Measurements from ENCODE around the gene ABHD1.
A peak's percentile ranks its signal among the peaks of the same experiment; 100 is the strongest.
"Not testable (repeated sequence)": the region's sequence is repeated elsewhere in the genome, so short reads cannot be mapped to it uniquely, and the experiment has no call there.

ABHD1 gene

DNA sequence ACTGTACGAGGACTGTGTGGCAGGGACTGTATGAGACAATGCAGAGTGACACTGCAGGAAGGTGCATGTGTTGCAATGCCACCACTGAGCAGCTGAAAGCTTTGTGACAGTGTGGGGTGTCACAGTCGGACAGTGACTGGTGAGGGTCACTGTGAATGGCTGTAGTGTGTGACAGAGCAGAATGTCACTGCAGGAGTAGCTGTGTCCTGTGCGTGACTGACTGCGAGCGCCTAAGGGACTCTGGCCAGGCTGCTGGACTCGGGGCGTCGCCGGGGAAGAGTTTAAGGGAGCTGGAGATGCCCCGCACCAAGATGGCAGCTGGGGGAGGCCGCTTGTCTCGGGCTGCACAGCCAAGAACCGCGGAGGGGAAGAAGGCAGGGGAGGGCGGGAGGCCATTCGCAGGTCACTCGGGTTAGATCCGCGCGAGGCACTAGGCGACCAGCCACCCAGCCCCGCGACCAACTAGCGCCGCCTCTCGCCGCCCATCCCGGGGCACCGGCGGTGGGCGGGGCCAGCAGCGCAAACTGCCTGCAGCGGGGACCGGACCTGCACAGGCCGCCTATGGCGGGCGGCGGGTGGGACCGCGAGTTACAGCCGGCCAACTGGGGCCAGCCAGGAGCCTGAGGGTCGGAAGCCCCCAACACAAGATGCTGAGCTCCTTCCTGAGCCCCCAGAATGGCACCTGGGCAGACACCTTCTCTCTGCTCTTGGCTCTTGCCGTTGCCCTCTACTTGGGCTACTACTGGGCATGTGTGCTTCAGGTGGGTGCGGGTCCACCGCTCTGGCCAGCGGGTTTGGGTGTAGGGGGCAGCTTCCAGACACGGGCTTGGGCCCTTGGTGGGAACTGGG lies at the start of gene ABHD1:
ABHD1 (plus strand) TSS at position 514 of the 849 bp plus-strand sequence; CDS start at position 648, 134 bp downstream.
- DNase-seq (ENCODE audit: low spot score), result peak; percentile 61

DNA sequence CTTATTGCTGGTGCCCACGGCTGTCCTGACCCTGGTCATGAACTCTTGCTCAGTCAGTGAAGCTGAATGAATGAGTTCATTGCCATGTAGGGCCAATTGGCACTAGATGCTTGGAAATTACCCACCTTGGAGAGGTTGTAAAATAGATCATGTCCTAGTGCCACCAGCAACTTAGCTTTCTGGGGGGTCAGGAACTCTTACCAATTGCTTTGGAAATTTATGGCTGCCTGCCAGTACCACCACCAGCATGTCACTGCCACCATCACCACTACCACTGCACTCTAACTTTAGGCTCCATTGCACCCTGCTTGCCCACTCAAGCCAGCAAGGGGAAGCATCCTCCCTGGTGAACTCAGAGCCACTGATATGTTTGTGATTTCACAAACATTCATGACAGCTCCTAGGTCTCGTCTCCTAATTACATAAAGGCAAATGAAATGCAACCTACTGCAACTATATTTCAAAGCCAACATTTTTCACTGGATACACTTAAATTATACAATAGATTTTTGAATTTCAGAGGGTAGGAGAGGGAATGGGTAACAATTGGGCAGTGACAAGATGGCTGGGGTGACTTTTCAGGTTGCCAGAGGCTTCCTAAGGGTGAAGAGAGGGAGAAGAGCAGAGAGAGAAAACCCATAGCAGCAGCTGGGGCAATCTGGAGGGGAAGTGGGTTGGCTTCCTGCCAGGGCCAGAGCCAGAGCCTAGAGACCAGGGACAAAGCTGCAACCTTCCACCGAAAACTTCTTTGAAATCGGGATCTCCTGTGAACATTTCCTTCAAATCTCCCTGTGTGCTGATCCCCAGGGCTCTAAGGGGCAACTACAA lies 48.7 kb upstream of the ABHD1 start:
- DNase-seq (ENCODE audit: low spot score), result peak; percentile 41

DNA sequence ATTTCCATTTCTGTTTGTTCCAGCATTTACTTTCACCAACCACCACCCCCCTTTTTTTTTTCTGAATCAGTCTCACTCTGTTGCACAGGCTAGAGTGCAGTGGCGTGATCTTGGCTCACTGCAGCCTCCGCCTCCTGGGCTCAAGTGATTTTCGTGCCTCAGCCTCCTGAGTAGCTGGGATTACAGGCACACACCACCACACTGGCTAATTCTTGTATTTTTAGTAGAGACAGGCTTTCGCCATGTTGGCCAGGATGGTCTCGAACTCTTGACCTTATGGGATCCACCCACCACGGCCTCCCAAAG lies 48.1 kb upstream of the ABHD1 start:
- DNase-seq (ENCODE audit: low spot score), result not testable (repeated sequence)

DNA sequence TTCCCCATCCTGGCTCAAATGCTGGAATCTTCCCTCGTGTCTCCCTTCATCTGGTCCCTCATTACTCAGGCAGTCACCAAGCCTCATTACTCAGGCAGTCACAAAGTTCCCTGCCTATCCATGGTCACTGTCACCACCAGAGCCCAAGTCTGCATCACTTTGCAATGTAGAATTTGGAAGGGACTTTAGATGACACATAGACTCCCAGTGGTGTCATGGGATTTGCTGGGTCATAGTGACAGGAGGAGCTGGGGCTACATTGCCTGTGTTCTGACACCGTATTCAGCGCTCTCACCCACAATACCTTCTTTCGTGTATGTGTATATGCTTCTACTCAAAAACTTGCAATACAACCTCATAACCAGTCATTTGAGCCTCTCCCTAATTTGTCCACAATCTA lies 47.3 kb upstream of the ABHD1 start:
- no peak for DNase-seq (ENCODE audit: low spot score)

DNA sequence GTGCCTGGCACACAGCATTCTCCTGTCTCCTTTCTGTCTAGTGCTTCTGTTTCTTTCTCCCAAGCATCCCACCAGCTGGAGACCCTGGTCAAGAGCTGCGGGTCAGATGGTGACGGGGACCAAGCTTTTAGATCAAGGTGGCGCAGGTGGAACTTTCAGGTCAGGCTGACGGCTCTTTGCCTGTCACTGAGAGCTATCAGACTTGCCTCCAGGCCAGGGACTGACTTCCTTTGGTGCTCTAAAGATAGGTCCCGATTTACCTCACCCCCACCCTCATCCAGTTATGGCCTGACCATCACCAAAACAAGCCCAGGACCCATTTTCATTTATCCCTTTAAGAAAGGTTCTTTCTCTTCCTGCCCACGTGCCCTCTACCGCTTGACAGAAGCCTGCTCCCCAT lies 46.4 kb upstream of the ABHD1 start:
- DNase-seq (ENCODE audit: low spot score), result no peak

DNA sequence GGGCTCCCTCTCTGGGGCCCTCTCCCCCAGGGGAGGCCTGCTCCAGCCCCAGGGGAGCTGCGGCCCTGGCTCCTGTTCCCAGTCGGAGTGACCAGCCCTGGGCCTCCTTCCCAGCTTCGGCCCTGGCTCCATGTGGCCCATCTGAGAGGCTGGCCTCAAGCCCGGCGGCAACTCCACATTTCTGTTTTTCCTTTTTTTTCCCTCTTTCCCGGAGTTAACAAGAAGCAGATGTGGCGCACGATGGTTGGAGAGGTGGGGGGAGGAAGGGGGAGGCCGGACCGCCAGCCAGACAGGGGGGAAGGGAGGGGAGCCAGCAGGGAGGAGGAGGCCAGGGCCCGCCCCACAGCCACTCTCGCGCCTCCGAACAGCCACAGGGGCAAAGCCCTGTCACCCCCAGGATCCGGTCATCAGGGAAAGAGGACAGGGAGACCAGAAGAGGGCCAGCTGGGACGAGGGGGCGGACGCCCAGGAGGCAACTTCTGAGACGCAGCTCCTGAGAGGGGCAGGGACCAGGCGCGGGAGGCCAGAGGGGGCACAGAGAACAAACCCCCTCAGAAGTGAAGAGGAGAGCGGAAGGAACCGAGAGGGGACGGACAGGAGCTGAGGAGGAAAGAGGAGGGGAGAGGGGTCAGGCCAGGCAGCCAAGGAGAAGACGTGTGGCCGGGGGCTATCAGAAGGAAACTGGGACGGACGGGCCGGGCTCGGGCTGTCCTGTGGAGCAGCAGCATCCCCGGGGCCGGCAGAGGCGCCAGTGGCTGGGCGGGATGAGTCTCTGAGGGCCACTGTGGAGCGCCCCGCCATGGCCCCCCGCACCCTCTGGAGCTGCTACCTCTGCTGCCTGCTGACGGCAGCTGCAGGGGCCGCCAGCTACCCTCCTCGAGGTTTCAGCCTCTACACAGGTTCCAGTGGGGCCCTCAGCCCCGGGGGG lies 45.1 kb upstream of the ABHD1 start, which contains the start of gene EMILIN1:
EMILIN1 (plus strand) TSS at position 349 of the 928 bp plus-strand sequence; CDS start at position 800, 451 bp downstream.
- no peak for DNase-seq (ENCODE audit: low spot score)

DNA sequence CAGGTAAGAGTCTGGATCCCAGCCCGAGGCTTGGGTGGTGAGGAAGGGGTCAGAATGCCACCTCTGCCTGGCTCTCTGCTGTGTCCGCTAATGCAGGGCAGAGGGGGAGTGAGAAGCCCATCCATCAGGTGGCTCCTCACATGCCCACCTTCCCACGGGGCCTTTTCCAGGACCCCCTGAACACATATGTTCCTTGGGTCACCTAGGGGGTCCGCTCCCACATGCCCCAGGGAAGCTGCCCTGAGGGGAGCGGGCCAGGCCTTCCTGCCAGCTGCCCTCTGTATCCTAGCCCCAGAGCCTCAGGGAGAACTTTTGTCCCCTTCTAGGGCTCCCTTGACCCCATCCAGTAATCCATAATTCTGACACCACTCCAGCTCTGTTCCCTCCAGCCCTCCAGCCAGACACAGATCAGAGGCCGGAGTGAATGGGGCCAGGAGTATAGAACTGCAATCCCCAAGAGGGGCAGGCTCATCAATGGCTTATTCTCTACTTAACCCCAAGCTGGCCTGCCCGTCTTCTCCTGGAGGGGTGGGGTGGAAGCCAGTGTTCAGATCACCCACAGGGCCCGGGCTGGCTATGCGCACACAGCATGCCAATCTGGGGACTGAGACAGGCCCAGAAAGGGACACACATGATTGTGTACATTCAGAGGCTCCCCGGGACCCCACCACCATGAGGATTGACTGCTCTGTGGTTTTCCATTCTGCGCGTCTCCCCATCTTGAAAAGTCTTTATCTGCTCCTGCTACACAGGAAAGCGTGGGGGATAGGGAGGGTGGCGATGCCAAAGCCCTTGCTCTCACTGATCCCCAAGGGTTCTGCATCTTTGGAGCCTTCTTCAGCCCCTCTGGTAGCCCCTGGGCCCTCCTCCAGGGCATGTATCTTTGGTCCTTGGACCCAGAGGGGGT lies 44.1 kb upstream of the ABHD1 start:
- DNase-seq (ENCODE audit: low spot score), result no peak

DNA sequence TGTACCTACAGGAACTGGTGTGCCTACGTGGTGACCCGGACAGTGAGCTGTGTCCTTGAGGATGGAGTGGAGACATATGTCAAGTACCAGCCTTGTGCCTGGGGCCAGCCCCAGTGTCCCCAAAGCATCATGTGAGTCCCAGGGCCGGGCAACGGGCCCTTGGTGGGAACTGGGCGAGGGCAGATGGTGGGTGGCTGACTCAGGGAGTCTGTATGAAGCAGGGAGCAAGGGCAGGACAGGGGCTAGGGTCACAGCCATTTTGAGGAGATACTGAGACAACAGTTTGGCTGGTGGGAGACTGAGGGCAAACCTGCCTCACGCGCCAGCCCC lies 43.5 kb upstream of the ABHD1 start:
- DNase-seq (ENCODE audit: low spot score), result no peak

DNA sequence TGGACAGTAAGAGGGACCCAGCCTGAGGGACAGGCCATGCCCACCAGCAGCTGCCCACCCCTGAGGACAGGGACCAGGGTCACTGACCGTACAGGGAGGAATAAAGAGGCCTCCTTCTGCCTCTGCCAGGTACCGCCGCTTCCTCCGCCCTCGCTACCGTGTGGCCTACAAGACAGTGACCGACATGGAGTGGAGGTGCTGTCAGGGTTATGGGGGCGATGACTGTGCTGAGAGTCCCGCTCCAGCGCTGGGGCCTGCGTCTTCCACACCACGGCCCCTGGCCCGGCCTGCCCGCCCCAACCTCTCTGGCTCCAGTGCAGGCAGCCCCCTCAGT lies 43.0 kb upstream of the ABHD1 start:
- DNase-seq (ENCODE audit: low spot score), result no peak

DNA sequence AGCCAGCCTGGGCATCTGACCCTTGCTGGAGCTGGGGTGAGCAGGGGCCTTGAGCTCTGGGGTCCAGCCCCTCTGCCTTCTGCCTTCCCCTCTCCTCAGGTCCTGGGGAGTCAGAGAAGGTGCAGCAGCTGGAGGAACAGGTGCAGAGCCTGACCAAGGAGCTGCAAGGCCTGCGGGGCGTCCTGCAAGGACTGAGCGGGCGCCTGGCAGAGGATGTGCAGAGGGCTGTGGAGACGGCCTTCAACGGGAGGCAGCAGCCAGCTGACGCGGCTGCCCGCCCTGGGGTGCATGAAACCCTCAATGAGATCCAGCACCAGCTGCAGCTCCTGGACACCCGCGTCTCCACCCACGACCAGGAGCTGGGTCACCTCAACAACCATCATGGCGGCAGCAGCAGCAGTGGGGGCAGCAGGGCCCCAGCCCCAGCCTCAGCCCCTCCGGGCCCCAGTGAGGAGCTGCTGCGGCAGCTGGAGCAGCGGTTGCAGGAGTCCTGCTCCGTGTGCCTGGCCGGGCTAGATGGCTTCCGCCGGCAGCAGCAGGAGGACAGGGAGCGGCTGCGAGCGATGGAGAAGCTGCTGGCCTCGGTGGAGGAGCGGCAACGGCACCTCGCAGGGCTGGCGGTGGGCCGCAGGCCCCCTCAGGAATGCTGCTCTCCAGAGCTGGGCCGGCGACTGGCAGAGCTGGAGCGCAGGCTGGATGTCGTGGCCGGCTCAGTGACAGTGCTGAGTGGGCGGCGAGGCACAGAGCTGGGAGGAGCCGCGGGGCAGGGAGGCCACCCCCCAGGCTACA lies 41.4 kb upstream of the ABHD1 start:
- no peak for DNase-seq (ENCODE audit: low spot score)

DNA sequence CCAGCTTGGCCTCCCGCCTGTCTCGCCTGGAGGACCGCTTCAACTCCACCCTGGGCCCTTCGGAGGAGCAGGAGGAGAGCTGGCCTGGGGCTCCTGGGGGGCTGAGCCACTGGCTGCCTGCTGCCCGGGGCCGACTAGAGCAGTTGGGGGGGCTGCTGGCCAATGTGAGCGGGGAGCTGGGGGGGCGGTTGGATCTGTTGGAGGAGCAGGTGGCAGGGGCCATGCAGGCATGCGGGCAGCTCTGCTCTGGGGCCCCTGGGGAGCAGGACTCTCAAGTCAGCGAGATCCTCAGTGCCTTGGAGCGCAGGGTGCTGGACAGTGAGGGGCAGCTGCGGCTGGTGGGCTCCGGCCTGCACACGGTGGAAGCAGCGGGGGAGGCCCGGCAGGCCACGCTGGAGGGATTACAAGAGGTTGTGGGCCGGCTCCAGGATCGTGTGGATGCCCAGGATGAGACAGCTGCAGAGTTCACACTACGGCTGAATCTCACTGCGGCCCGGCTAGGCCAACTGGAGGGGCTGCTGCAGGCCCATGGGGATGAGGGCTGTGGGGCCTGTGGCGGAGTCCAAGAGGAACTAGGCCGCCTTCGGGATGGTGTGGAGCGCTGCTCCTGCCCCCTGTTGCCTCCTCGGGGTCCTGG lies 40.7 kb upstream of the ABHD1 start:
- no peak for DNase-seq (ENCODE audit: low spot score)

DNA sequence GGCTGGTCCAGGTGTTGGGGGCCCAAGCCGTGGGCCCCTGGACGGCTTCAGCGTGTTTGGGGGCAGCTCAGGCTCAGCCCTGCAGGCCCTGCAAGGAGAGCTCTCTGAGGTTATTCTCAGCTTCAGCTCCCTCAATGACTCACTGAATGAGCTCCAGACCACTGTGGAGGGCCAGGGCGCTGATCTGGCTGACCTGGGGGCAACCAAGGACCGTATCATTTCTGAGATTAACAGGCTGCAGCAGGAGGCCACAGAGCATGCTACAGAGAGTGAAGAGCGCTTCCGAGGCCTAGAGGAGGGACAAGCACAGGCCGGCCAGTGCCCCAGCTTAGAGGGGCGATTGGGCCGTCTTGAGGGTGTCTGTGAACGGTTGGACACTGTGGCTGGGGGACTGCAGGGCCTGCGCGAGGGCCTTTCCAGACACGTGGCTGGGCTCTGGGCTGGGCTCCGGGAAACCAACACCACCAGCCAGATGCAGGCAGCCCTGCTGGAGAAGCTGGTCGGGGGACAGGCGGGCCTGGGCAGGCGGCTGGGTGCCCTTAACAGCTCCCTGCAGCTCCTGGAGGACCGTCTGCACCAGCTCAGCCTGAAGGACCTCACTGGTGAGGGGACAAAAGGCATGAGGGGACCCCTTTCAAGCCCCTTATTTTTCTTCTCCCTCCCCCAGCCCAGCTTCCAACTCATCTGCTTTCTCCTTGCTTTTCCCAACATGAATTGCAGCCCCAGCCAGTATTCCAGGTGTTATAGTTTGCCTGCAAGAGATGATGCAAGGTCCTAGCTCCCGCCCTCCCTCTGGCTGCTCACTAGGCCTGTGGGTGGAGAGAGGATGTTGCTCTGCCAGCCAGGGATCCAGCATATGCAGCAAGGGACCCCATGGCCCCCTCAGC lies 40.0 kb upstream of the ABHD1 start:
- DNase-seq (ENCODE audit: low spot score), result no peak

DNA sequence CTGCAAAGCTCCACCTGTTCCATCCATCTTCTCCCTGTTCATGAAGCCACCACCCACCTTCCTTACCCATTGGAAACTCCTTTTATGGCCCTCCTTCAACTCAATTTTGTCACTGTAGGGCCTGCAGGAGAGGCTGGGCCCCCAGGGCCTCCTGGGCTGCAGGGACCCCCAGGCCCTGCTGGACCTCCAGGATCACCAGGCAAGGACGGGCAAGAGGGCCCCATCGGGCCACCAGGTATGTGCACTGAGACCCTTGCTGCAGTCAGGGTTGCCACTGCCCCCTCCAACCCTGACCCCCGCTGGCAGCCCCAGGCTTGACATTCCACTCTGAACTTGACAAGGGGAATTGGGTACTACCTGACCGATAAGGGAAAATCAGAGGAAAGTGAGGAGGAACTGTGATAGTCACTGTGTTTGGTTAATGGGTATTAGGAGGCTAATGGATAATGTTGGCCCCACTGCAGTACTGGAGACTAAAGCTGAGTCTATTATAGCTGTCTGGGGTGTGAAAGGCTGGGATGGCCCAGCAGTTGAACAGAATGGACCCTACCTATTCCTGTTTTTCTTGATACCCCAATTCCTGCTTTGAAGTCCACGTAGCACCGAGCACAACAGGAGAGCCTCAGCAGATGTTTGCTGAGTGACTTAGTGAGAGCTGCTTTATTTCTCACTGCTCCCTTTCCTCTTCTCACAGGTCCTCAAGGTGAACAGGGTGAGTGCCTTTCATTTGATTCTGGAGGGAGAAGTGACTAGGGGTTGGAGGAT lies 39.1 kb upstream of the ABHD1 start:
- DNase-seq (ENCODE audit: low spot score), result no peak

DNA sequence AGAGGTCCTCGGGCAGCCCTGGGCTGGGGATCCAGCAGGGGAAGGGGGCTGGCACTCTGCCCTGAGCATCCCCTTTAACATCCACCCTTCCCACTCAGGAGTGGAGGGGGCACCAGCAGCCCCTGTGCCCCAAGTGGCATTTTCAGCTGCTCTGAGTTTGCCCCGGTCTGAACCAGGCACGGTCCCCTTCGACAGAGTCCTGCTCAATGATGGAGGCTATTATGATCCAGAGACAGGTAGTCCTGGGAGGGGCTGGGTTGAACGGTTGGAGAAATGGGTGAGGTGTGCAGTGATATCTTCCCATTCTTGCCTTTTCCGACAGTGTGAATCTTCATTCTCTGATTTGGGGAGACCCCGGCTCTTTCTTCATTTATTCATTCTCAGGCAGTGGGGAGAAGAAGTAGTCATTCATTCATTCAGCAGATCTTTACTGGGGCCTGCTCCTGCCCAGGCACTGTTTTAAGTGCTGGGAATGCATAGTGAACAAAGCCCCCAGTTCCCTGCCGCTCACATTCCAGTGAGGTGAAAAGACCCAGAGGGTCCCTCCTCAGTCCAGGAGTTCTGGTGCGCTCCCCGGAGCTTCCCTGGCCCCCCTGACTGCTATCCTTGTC lies 38.4 kb upstream of the ABHD1 start:
- no peak for DNase-seq (ENCODE audit: low spot score)

DNA sequence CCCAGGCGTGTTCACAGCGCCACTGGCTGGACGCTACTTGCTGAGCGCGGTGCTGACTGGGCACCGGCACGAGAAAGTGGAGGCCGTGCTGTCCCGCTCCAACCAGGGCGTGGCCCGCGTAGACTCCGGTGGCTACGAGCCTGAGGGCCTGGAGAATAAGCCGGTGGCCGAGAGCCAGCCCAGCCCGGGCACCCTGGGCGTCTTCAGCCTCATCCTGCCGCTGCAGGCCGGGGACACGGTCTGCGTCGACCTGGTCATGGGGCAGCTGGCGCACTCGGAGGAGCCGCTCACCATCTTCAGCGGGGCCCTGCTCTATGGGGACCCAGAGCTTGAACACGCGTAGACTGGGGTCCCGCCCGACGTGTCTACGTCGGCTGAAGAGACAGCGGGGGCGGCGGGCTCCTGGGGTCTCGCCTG lies 37.9 kb upstream of the ABHD1 start:
- DNase-seq (ENCODE audit: low spot score), result peak; percentile 32

DNA sequence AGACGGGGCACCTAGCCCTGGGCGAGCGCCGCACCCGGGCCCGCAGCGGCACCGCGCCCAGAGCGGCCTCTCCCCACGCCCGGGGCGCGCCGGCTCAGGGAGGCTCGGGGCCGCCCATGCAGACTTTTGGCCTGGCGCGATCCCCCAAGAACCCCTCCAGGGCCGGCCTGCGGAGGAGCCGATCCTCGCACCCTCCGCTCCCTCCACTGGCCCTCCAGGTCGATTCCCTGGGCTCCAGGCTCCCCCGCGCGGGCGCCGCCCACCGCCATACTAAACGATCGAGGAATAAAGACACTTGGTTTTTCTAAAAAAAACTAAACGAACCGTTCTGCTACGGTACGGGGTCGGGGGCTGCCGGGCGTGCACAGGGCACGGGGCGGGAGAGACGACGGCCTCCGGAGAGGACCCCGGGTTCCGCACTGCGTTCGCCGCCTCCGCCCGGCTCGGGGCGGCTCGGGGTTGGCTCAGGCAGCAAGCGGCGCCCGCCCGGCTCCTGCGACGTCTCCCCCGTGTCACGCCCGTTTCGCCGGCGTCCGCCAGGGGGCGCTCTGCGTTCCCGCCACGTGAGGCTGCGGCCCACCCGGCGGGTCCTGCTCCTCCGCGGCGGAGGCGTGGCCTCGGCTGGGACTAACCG lies 37.4 kb upstream of the ABHD1 start:
- peak; percentile 98 for DNase-seq (ENCODE audit: low spot score)

All from CD4-positive, alpha-beta T cell treated with Interleukin-15 for 4 hours (primary cell).